Transverse colon (tissue), 4 donors: ENCODE measurements around the gene MSL2.

Experiments used
- CTCF ChIP-seq, 5 experiments: fragments of 200-600 bp in 3 of 5; fragments of 450-650 bp in 2 of 5; sonication (generic) in 3 of 5; IDR thresholded peaks; 1 replicate in 2 of 5; 2 replicates in 3 of 5; pipeline ENCODE4 v1.5.1; 2016 to 2017; ENCODE audit warnings: antibody characterized with exemption in 5 of 5, inconsistent platforms in 3 of 5, mild to moderate bottlenecking in 2 of 5, moderate library complexity in 1 of 5
- POLR2AphosphoS5 ChIP-seq, 3 donors: sonication (generic); formaldehyde crosslinking; IDR thresholded peaks; one replicate each; pipeline ENCODE4 v1.6.1; 2016; ENCODE audit warnings: antibody characterized with exemption in 3 of 3

GRCh38 chr3:136207489-136208115 lies 11.5 kb upstream of the MSL2 start:
- TF ChIP-seq CTCF (IDR thresholded peaks at IDR 0.05): no peak
- no peak for TF ChIP-seq POLR2AphosphoS5 (IDR thresholded peaks at IDR 0.05)
